IPS-15b (cell line): ENCODE measurements around the gene EDAR.

ENCODE experiments used
- H3K27me3 ChIP-seq: one replicate; pipeline ENCODE4 v1.6.1; 2013; ENCODE audit warnings: low read length; ENCODE audit not compliant: control insufficient read depth, insufficient read depth
- H3K36me3 ChIP-seq: one replicate; pipeline ENCODE4 v1.6.1; 2013; ENCODE audit warnings: low read length; ENCODE audit not compliant: control insufficient read depth, insufficient read depth
- H3K4me1 ChIP-seq: one replicate; pipeline ENCODE4 v1.6.1; 2013; ENCODE audit warnings: mild to moderate bottlenecking, low read length; ENCODE audit not compliant: control insufficient read depth, insufficient read depth
- H3K4me3 ChIP-seq: one replicate; pipeline ENCODE4 v1.5.1; 2013; ENCODE audit warnings: low read depth, low read length
- H3K9ac ChIP-seq: one replicate; pipeline ENCODE4 v1.6.1; 2013; ENCODE audit warnings: low read depth, mild to moderate bottlenecking, low read length
- H3K9me3 ChIP-seq: one replicate; pipeline ENCODE4 v1.6.1; 2013; ENCODE audit warnings: mild to moderate bottlenecking, low read length; ENCODE audit not compliant: control insufficient read depth, insufficient read depth

The EDAR gene

DNA sequence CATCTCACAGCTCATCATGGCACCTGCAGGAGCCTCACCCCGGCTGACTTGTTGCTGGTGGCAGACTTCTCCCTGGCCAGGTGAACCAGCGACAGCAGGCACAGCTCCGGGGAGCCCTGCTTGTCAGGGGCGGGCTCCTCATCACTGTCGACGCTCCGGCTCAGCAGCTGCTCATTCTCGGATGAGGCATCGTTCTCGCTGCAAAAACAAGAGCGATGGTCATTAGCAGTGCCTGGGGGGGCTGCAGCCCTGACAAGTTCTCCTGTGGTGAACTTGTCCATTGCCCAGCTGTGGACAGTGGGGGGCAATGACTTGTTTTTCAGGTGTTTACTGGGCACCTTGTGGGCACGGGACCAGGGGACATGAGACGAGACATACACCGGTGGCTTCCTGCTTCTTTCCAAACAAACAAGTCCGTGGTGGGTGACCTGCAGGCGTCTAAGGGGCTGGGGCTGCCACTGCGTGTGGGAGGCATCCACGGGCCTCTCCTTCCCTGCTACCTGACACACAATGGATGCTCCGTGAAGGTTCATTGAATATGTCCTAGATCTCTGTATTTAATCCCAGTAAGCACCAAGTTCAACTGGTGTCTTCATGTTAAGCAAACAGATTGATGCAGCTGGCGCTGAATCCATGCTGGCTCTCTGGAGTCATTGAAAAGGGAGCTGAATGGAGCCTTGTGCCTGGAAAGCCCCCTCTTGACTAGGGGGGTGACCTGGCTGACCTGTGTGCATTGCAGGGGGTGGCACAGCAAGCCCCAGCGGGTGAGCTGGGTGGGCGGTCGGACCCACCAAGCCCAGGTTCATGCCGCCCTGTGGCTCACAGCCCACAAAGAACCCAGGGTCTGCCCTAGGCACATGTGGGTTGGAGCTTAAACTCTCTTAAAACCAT lies 81.0 kb downstream of the EDAR start:
- Histone ChIP-seq H3K27me3 (no peaks in the 10 kb centered on the region), H3K4me1 (no peaks in the 10 kb centered on the region), H3K9ac (no peak overlapping the region), H3K36me3 (no peaks in the 10 kb centered on the region), H3K4me3 (no peak overlapping the region), H3K9me3 (no peaks in the 10 kb centered on the region)

DNA sequence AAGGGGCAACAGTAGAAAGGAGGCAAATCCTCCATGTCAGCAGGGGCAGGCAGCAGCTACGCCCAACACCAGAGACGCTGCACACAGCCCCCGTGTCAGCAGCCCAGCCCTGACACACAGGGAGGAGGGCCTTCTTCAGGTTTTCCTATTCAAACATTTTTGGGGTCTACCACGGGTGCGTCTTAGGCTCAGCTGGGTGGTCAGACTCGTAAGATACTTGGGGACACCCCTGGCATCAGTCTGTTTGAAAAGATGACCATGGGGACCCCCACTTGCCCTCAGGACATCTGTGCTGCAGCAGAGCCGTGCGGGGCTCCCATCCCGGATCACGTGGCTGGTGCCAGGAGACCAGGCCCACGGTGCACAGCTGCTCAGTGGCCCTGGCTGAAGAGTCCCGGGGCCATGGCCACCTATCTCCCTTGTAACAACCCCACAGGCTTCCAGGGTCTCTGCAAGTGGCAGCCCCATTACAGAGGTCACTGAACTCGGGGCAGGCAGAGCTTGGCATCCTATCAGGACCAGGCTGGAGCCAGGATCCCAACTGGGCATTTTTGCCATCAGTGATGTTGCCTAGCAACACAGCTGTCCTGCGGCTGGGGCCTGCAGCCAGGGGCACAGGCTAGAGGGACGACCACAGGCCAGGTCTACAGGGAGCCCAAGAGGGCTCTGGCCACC lies 82.5 kb downstream of the EDAR start:
- no peaks in the 10 kb centered on the region for H3K4me1 ChIP-seq
- H3K36me3 ChIP-seq: no peaks in the 10 kb centered on the region
- no peak overlapping the region for H3K9ac ChIP-seq

DNA sequence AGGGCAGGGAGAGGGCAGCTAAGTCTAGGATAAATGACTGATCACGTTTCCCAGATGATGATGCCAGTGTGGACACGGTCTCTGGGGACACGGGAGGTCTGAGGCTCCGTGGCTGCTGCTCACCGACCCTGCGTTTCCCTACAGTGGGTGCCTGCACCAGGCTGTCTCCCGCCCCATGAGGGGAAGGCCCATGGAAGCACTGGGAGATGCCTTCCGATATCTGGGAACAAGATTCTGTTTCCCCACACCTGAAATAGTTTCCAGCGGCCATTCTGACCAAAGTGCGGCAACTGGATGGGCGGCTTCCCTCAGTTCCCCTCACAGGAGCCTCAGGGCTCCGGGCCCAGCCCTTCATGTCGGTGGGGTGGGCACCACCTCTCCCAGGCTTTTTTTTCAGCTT lies 83.1 kb downstream of the EDAR start:
- Histone ChIP-seq H3K27me3 (no peaks in the 10 kb centered on the region), H3K9me3 (no peaks in the 10 kb centered on the region), H3K4me1 (no peaks in the 10 kb centered on the region), H3K9ac (no peak overlapping the region), H3K36me3 (no peaks in the 10 kb centered on the region), H3K4me3 (no peak overlapping the region)

More for the DNA sequence above, 82.5 kb downstream of the EDAR start:
- H3K4me3 ChIP-seq: no peak overlapping the region
- H3K27me3 ChIP-seq: no peaks in the 10 kb centered on the region
- no peaks in the 10 kb centered on the region for H3K9me3 ChIP-seq

- Histone ChIP-seq H3K4me1 (no peaks in the 10 kb centered on the region), H3K4me3 (no peak overlapping the region), H3K36me3 (no peaks in the 10 kb centered on the region), H3K27me3 (no peaks in the 10 kb centered on the region), H3K9ac (no peak overlapping the region), H3K9me3 (no peaks in the 10 kb centered on the region)
These were observed 83.8 kb downstream of the EDAR start for GRCh38 chr2:108905176-108905575.

DNA sequence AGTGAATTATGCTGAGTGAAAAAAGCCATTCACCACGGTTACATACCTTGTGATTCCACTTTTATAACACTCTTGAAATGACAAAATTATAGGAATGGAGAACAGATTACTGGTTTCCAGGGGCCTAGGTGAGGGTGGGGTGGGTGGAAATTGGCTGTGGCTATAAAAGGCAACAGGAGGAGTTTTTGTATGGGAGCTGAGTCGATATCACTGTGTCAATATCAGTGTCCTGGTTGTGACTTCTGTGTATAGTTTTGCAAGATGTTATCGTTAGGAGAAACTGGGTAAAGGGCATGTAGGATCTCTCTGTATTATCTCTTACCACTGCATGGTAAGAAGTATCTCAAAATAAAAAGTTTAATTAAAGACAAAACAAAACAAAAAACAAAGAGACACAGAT lies 84.3 kb downstream of the EDAR start:
- no peaks in the 10 kb centered on the region for H3K27me3 ChIP-seq
- no peaks in the 10 kb centered on the region for H3K36me3 ChIP-seq
- H3K9me3 ChIP-seq: no peaks in the 10 kb centered on the region
- H3K4me3 ChIP-seq: no peak overlapping the region
- H3K4me1 ChIP-seq: no peaks in the 10 kb centered on the region
- H3K9ac ChIP-seq: no peak overlapping the region

DNA sequence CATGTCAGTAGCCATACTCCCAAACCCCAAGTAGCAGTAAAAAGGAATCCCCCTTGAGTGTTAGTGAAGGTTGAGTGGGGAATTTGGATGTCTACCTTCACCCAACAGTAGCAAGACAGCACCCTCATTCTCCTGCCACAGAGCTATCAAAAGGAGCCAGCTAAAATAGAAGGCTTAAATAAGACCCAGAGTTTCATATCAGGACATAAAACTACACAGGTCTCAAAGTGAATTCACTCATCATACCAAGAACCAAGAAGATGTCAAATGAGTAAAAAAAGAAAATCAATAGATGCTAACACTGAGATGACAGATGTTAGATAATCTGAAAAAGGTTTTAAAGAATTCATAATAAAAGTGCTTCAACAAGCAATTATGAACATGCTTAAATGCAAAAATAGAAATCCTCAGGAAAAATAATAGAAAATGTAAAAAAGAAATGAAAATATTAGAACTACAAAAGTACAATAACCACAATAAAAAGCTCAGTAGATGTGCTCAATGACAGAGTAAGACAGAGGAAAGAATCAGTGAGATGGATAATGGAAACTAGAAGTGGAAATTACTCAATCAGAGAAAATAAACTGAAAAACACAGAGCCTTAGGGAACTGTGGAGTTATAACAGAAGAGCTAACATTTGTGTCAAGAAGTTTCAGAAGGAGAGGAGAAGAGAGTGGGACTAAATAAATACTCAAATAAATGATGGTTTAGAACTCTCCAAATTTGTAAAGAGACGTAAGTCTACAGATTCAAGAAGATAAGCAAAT lies 90.5 kb downstream of the EDAR start:
- Histone ChIP-seq H3K9ac (no peak overlapping the region), H3K27me3 (no peaks in the 10 kb centered on the region), H3K4me1 (no peaks in the 10 kb centered on the region), H3K9me3 (no peaks in the 10 kb centered on the region), H3K36me3 (no peaks in the 10 kb centered on the region), H3K4me3 (no peak overlapping the region)

DNA sequence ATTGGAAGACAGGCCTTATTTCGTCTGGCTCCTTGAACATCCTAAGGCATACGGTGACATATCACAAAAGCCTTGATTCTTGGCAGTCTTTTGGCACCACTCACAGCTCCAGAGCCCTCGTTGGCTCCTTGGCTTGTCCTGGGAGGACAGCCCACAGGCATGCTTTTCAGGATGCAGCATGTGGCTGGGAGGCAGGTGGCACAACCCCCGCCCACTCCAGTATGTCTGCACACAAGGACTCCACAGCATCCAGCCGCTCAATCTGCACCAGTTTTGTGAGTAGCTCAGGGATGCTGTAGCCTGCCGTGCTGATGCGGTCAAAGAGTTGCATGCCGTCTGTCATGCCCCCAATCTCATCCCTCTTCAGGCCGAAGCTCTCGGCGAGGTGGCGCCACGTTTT lies 92.3 kb downstream of the EDAR start:
- Histone ChIP-seq H3K9me3 (no peaks in the 10 kb centered on the region), H3K36me3 (no peaks in the 10 kb centered on the region), H3K4me1 (no peaks in the 10 kb centered on the region), H3K4me3 (no peak overlapping the region), H3K27me3 (no peaks in the 10 kb centered on the region), H3K9ac (no peak overlapping the region)

GRCh38 chr2:108895188-108895587 lies 93.8 kb downstream of the EDAR start:
- Histone ChIP-seq H3K36me3 (no peaks in the 10 kb centered on the region), H3K4me1 (no peaks in the 10 kb centered on the region), H3K27me3 (no peaks in the 10 kb centered on the region)

DNA sequence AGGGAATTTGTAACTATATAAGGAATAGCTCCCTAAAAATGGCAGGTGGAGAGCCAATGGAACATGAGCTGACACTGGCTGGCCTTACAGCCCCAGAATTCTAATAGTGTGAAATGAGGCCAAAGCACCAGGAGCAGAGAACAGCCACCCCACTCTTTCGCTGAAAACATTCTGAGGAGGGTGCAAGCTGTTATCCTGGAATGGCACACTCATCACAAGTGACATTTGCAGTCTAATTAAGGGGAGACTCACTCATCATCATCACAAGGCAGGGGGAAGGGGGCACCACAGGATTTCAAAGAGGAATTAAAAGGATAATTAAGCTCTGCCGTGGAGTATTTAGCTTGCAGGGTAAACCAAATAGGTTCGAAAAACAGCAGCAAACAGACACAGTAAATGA lies 94.3 kb downstream of the EDAR start:
- Histone ChIP-seq H3K36me3 (no peaks in the 10 kb centered on the region), H3K4me1 (no peaks in the 10 kb centered on the region), H3K9ac (no peak overlapping the region)

More at GRCh38 chr2:108895188-108895587, 93.8 kb downstream of the EDAR start:
- Histone ChIP-seq H3K9me3 (no peaks in the 10 kb centered on the region), H3K4me3 (no peak overlapping the region), H3K9ac (no peak overlapping the region)

GRCh38 chr2:108893277-108893676 lies 95.7 kb downstream of the EDAR start:
- H3K9me3 ChIP-seq: no peaks in the 10 kb centered on the region

More for the DNA sequence above, 94.3 kb downstream of the EDAR start:
- no peaks in the 10 kb centered on the region for H3K27me3 ChIP-seq
- no peaks in the 10 kb centered on the region for H3K9me3 ChIP-seq
- no peak overlapping the region for H3K4me3 ChIP-seq

DNA sequence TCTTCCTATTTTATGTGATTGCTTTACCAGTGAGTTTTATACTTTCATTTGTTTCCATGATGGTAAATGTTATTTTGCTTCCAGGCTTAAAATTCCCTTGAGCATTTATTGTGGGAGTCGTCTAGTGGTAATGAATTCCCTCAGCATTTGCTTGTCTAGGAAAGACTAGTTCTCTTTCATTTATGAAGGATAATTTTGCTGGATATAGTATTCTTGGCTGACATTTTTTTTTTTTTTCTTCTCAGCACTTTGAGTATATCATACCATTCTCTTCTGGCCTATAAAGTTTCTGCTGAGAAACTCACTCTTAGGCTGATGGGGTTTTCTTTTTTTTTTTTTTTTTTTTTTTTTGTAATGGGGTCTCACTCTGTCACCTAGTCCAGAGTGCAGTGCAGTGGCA lies 99.1 kb downstream of the EDAR start:
- H3K4me1 ChIP-seq: no peaks in the 10 kb centered on the region
- H3K4me3 ChIP-seq: no peak overlapping the region
- H3K9me3 ChIP-seq: no peaks in the 10 kb centered on the region
- no peaks in the 10 kb centered on the region for H3K27me3 ChIP-seq
- H3K9ac ChIP-seq: no peak overlapping the region
- no peaks in the 10 kb centered on the region for H3K36me3 ChIP-seq

More at GRCh38 chr2:108893277-108893676, 95.7 kb downstream of the EDAR start:
- H3K27me3 ChIP-seq: no peaks in the 10 kb centered on the region
- H3K4me3 ChIP-seq: no peak overlapping the region
- no peak overlapping the region for H3K9ac ChIP-seq
- no peaks in the 10 kb centered on the region for H3K36me3 ChIP-seq
- H3K4me1 ChIP-seq: no peaks in the 10 kb centered on the region
